ENCODE measurements around the gene GPX4. TPM values are rescaled to one million over a fixed set of nuclear protein-coding genes. Genes with fewer than 3 reads are reported as not detected.

The GPX4 gene
- total and polyA plus RNA-seq, 2 of the 13 experiments (the other 11 are each of a cell fraction or from before 2014, with no cell fraction given): 535 to 613 TPM

- H3K27me3 ChIP-seq (ENCODE audit: control insufficient read depth in 1 of 2, insufficient read depth in 2 of 2, low read length in 2 of 2): no peaks in the 10 kb centered on the region
- H2AFZ ChIP-seq (ENCODE audit: low read length): no peak overlapping the region
- WGBS (ENCODE audit: low lambda C conversion rate): 82% methylated on average over 6 of the region's 17 CpGs
- ATAC-seq (peak; percentile 1; the same call in 2 of the 3 replicates), DNase-seq (ENCODE audit: low spot score) (peak; percentile 20), FAIRE-seq (no peak)
- peaks cover 15% of the 10 kb centered on the region; the same call in 1 of the 2 replicates for H4K20me1 ChIP-seq (ENCODE audit: insufficient read depth, low read length)
- no peak overlapping the region for H3K4me2 ChIP-seq (ENCODE audit: low read depth, low read length)
- ChIA-PET CTCF (ENCODE audit: low intra/inter-chr PET ratio, low total read pairs) (no interaction called here), POLR2A (interaction anchor here (1.2 kb wide), 1 partner anchor 9 kb away, joined by 6 read pairs; no protein-coding TSS in a partner anchor)
- peaks cover 10 to 20% of the 10 kb centered on the region in 2 experiments; a peak in 4 of 5 replicates for H3K36me3 ChIP-seq (replicated peaks in 1 of 2; ENCODE audit: control insufficient read depth in 1 of 2, insufficient read depth in 2 of 2, low read length in 2 of 2)
- H3K79me2 ChIP-seq (ENCODE audit: insufficient read depth, low read length): peaks cover 11% of the 10 kb centered on the region
- H3K9me3 ChIP-seq (ENCODE audit: low read length): no peaks in the 10 kb centered on the region
- BruUV-seq (replicated peaks): no TSS peak
- in situ Hi-C loops (cut with HindIII; ENCODE audit: extremely low pct_ligation_motif_present, low pct_unique_long_range_greater_than_20kb): no loop called here
- no peak overlapping the region for H3K9ac ChIP-seq (ENCODE audit: insufficient read depth, low read depth, low read length)
- H3K4me3 ChIP-seq (replicated peaks in 1 of 3; ENCODE audit: insufficient read depth in 1 of 3, low read depth in 2 of 3, low read length in 3 of 3): no peak overlapping the region
- peaks cover 43% of the 10 kb centered on the region for H3K4me1 ChIP-seq (ENCODE audit: insufficient read depth, low read length)
- intact Hi-C loops (cut with micrococcal nuclease; ENCODE audit: unreplicated experiment): loop anchor here (10.0 kb wide), 1 partner anchor 52 kb away; no protein-coding TSS in a partner anchor
- H3K27ac ChIP-seq (ENCODE audit: extremely low read length, insufficient read depth, low read length): peak overlapping the region; percentile 8
- TF ChIP-seq PATZ1 (CRISPR knock-in tag; IDR thresholded peaks at IDR 0.05): 0 out of 2 replicates have a peak, but pooled peaks have one; percentile 20
- TF ChIP-seq ZNF574 (CRISPR knock-in tag; IDR thresholded peaks at IDR 0.05): 0 out of 2 replicates have a peak, but pooled peaks have one; percentile 15
- no peak for TF ChIP-seq HNF1B (CRISPR knock-in tag; IDR thresholded peaks at IDR 0.05)
- TF ChIP-seq ZFX (CRISPR knock-in tag; IDR thresholded peaks at IDR 0.05; ENCODE audit: low read depth): peak; percentile 32
- TF ChIP-seq, protein P1, sequence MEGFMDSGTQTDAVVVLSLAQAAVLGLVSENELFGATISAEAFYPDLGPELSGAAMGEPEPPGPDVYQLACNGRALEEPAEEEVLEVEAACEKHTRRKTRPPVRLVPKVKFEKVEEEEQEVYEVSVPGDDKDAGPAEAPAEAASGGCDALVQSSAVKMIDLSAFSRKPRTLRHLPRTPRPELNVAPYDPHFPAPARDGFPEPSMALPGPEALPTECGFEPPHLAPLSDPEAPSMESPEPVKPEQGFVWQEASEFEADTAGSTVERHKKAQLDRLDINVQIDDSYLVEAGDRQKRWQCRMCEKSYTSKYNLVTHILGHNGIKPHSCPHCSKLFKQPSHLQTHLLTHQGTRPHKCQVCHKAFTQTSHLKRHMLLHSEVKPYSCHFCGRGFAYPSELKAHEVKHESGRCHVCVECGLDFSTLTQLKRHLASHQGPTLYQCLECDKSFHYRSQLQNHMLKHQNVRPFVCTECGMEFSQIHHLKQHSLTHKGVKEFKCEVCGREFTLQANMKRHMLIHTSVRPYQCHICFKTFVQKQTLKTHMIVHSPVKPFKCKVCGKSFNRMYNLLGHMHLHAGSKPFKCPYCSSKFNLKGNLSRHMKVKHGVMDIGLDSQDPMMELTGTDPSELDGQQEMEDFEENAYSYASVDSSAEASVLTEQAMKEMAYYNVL (CRISPR knock-in tag; IDR thresholded peaks at IDR 0.05; ENCODE audit: borderline replicate concordance): no peak
- peak; percentile 39 for TF ChIP-seq RBM39 (IDR thresholded peaks at IDR 0.05; ENCODE audit: low read depth, low read length, poor library complexity, severe bottlenecking)
- 0 out of 2 replicates have a peak, but pooled peaks have one; percentile 37 for TF ChIP-seq ZNF709 (CRISPR knock-in tag; IDR thresholded peaks at IDR 0.05)
- TF ChIP-seq SMAD3 (CRISPR knock-in tag; IDR thresholded peaks at IDR 0.05): no peak
- peak; percentile 35; the same call in 1 of the 2 replicates for TF ChIP-seq STAG1 (CRISPR knock-in tag; IDR thresholded peaks at IDR 0.05)
- no peak for TF ChIP-seq NFYC (CRISPR knock-in tag; IDR thresholded peaks at IDR 0.05)
- TF ChIP-seq HNRNPLL (IDR thresholded peaks at IDR 0.05; ENCODE audit: low read depth, low read length, poor library complexity, severe bottlenecking): peak; percentile 12
- TF ChIP-seq SRF (IDR thresholded peaks at IDR 0.05; ENCODE audit: low read depth, low read length): no peak
- peak; percentile 58 for TF ChIP-seq HNRNPL (IDR thresholded peaks at IDR 0.05; ENCODE audit: low read depth, low read length)
- 0 out of 2 replicates have a peak, but pooled peaks have one; percentile 32 for TF ChIP-seq U2AF2 (IDR thresholded peaks at IDR 0.05; ENCODE audit: low read depth, low read length)
These were observed 3.3 kb downstream of the GPX4 start for GRCh38 chr19:1106841-1107660.
